NCI-H1048 (cell line): Measurements from ENCODE around the gene SCN7A.
"Not testable (repeated sequence)": the region's sequence is repeated elsewhere in the genome, so short reads cannot be mapped to it uniquely, and the experiment has no call there.

Experiments
- DNase-seq: peaks from one replicate; lab custom pipeline; 2025; lab: John Stamatoyannopoulos, UW

Gene SCN7A

GRCh38 chr2:166360426-166360825 is 133.6 kb downstream of the SCN7A start:
- DNase-seq: peak; percentile 35

DNA sequence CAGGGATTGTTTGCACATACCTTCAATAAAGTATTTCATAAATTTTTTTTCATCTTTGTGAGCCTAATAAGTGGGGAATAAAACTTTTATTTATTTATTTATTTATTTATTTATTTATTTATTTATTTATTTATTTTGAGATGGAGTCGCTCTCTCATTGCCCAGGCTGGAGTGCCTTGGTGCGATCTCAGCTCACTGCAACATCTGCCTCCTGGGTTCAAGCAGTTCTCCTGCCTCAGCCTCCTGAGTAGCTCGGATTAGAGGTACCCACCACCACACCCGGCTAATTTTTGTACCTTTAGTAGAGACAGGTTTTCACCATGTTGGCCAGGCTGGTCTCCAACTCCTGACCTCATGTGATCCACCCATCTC is 136.1 kb downstream of the SCN7A start:
- not testable (repeated sequence) for DNase-seq

DNA sequence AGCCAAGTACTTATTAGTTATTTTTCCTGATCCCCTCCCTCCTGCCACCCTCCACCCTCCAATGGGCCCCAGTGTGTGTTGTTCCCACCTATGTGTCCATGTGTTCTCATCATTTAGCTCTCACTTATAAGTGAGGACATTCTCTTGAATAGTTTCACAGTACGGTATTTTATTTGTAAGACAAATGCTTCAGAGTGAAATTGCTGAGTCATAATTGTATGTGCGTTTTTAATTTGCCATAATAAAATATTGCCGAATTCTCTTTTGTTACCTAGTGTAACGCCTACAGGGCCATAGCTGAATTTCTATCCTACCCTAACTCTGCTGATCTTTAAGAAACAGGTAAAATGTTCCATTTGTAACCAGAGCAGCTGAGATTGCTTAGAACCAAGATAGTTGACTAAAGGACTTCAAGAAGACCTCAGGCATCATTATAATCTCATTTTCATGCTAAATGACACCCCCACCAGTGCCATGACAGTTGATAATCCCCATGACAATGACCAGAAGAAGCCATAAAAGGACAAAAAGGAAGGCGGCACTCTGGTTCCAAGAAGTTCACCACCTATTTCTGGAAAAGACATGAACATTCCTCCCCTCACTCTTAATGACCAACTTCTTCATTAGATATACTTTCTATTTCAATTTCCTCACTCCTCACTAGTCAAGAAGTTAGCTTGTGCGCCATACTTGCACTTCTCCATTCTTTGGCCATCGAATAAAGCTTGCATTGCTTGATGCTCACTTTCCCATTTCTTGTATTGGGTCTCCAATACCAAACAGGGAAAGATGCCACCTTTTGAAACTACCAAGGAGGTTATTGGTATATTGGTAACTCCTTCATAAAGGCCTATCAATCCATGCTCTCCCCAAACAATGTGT is 136.7 kb downstream of the SCN7A start:
- no peak for DNase-seq
